ENCODE results near the gene GADD45GIP1.
"Not testable (repeated sequence)": the region's sequence is repeated elsewhere in the genome, so short reads cannot be mapped to it uniquely, and the experiment has no call there.

DNA sequence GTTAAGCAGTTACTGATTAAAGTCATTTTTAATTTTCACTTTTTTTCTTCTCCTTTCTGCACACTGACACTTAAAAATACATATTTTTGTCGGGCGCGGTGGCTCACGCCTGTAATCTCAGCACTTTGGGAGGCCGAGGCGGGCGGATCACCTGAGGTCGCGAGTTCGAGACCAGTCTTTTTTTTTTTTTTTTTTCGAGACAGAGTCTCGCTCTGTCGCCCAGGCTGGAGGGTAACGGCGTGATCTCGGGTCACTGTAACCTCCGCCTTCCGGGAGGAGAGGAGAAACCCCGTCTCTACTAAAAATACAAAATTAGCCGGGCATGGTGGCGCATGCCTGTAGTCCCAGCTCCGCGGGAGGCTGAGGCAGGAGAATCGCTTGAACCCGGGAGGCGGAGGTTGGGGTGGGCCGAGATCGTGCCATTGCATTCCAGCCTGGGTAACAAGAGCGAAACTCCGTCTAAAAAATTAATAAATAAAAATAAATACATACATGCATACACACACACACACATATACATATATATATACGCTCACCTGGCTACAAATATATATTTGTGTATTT, 448 bp upstream of the GADD45GIP1 start:
- TF ChIP-seq POLR2A (IDR thresholded peaks at IDR 0.05), result not testable (repeated sequence)
- TF ChIP-seq, protein P1, sequence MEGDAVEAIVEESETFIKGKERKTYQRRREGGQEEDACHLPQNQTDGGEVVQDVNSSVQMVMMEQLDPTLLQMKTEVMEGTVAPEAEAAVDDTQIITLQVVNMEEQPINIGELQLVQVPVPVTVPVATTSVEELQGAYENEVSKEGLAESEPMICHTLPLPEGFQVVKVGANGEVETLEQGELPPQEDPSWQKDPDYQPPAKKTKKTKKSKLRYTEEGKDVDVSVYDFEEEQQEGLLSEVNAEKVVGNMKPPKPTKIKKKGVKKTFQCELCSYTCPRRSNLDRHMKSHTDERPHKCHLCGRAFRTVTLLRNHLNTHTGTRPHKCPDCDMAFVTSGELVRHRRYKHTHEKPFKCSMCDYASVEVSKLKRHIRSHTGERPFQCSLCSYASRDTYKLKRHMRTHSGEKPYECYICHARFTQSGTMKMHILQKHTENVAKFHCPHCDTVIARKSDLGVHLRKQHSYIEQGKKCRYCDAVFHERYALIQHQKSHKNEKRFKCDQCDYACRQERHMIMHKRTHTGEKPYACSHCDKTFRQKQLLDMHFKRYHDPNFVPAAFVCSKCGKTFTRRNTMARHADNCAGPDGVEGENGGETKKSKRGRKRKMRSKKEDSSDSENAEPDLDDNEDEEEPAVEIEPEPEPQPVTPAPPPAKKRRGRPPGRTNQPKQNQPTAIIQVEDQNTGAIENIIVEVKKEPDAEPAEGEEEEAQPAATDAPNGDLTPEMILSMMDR (IDR thresholded peaks at IDR 0.05), result not testable (repeated sequence)
